Activated naive CD8-positive, alpha-beta T cell (primary cell): Measurements from ENCODE around the gene TASP1.
"Not testable (repeated sequence)": the region's sequence is repeated elsewhere in the genome, so short reads cannot be mapped to it uniquely, and the experiment has no call there.

ENCODE experiments used
- H3K27ac Mint-ChIP-seq: one replicate; pipeline ENCODE4 v1.8.0; 2021; ENCODE audit warnings: mixed read lengths
- H3K27me3 Mint-ChIP-seq: one replicate; pipeline ENCODE4 v1.8.0; 2021; ENCODE audit warnings: mixed read lengths
- H3K36me3 Mint-ChIP-seq: one replicate; pipeline ENCODE4 v1.8.0; 2021; ENCODE audit warnings: mixed read lengths
- H3K4me1 Mint-ChIP-seq: one replicate; pipeline ENCODE4 v1.8.0; 2021; ENCODE audit warnings: low read depth, mixed read lengths
- H3K4me3 Mint-ChIP-seq: one replicate; pipeline ENCODE4 v1.8.0; 2021; ENCODE audit warnings: mild to moderate bottlenecking, mixed read lengths
- H3K9me3 Mint-ChIP-seq: one replicate; pipeline ENCODE4 v1.8.0; 2021; ENCODE audit warnings: low read depth, mixed read lengths

The TASP1 gene

GRCh38 chr20:13364278-13365170, 274.2 kb downstream of the TASP1 start:
- no peaks in the 10 kb centered on the region for H3K4me1 Mint-ChIP-seq
- H3K9me3 Mint-ChIP-seq, result peaks cover 7% of the 10 kb centered on the region
- no peak overlapping the region for H3K27ac Mint-ChIP-seq
- H3K27me3 Mint-ChIP-seq, result no peaks in the 10 kb centered on the region
- H3K4me3 Mint-ChIP-seq, result no peak overlapping the region
- H3K36me3 Mint-ChIP-seq, result peaks cover 3% of the 10 kb centered on the region

- Mint-ChIP-seq H3K27me3 (no peaks in the 10 kb centered on the region), H3K36me3 (peaks cover 3% of the 10 kb centered on the region), H3K9me3 (peaks cover 5% of the 10 kb centered on the region), H3K4me1 (no peaks in the 10 kb centered on the region), H3K4me3 (no peak overlapping the region), H3K27ac (no peak overlapping the region)
Observed at GRCh38 chr20:13363473-13363872, 275.3 kb downstream of the TASP1 start.

GRCh38 chr20:13362165-13362564, 276.6 kb downstream of the TASP1 start:
- not testable (repeated sequence) for H3K36me3 Mint-ChIP-seq, H3K27me3 Mint-ChIP-seq, H3K4me3 Mint-ChIP-seq, H3K4me1 Mint-ChIP-seq, H3K9me3 Mint-ChIP-seq, H3K27ac Mint-ChIP-seq

GRCh38 chr20:13358936-13359335, 279.8 kb downstream of the TASP1 start:
- not testable (repeated sequence) for H3K4me1 Mint-ChIP-seq, H3K9me3 Mint-ChIP-seq, H3K36me3 Mint-ChIP-seq, H3K27ac Mint-ChIP-seq, H3K27me3 Mint-ChIP-seq, H3K4me3 Mint-ChIP-seq

- H3K4me3 Mint-ChIP-seq, H3K9me3 Mint-ChIP-seq, H3K27ac Mint-ChIP-seq, H3K27me3 Mint-ChIP-seq, H3K36me3 Mint-ChIP-seq, H3K4me1 Mint-ChIP-seq: not testable (repeated sequence)
Observed at GRCh38 chr20:13357782-13358181, 280.9 kb downstream of the TASP1 start.

GRCh38 chr20:13356591-13356990, 282.1 kb downstream of the TASP1 start:
- H3K4me1 Mint-ChIP-seq, result no peaks in the 10 kb centered on the region
- no peak overlapping the region for H3K4me3 Mint-ChIP-seq
- no peak overlapping the region for H3K27ac Mint-ChIP-seq
- H3K9me3 Mint-ChIP-seq, result no peaks in the 10 kb centered on the region
- peaks cover 2% of the 10 kb centered on the region for H3K36me3 Mint-ChIP-seq
- no peaks in the 10 kb centered on the region for H3K27me3 Mint-ChIP-seq

- H3K4me1 Mint-ChIP-seq, result no peaks in the 10 kb centered on the region
- peaks cover 2% of the 10 kb centered on the region for H3K36me3 Mint-ChIP-seq
- H3K27me3 Mint-ChIP-seq, result no peaks in the 10 kb centered on the region
- H3K4me3 Mint-ChIP-seq, result no peak overlapping the region
- H3K9me3 Mint-ChIP-seq, result no peaks in the 10 kb centered on the region
- H3K27ac Mint-ChIP-seq, result no peak overlapping the region
Observed at GRCh38 chr20:13355941-13356486, 282.7 kb downstream of the TASP1 start.

- H3K4me3 Mint-ChIP-seq, result no peak overlapping the region
- peaks cover 2% of the 10 kb centered on the region for H3K36me3 Mint-ChIP-seq
- no peak overlapping the region for H3K27ac Mint-ChIP-seq
- no peaks in the 10 kb centered on the region for H3K9me3 Mint-ChIP-seq
- H3K27me3 Mint-ChIP-seq, result no peaks in the 10 kb centered on the region
- H3K4me1 Mint-ChIP-seq, result no peaks in the 10 kb centered on the region
Observed at GRCh38 chr20:13355411-13355810, 283.3 kb downstream of the TASP1 start.

- H3K4me3 Mint-ChIP-seq, result no peak overlapping the region
- H3K27ac Mint-ChIP-seq, result no peak overlapping the region
- peaks cover 2% of the 10 kb centered on the region for H3K36me3 Mint-ChIP-seq
- no peaks in the 10 kb centered on the region for H3K27me3 Mint-ChIP-seq
- H3K9me3 Mint-ChIP-seq, result no peaks in the 10 kb centered on the region
- H3K4me1 Mint-ChIP-seq, result no peaks in the 10 kb centered on the region
Observed at GRCh38 chr20:13353261-13353945, 285.3 kb downstream of the TASP1 start.

- no peaks in the 10 kb centered on the region for H3K4me1 Mint-ChIP-seq
- H3K36me3 Mint-ChIP-seq, result no peaks in the 10 kb centered on the region
- no peak overlapping the region for H3K4me3 Mint-ChIP-seq
- H3K27ac Mint-ChIP-seq, result no peak overlapping the region
- H3K27me3 Mint-ChIP-seq, result no peaks in the 10 kb centered on the region
- no peaks in the 10 kb centered on the region for H3K9me3 Mint-ChIP-seq
Observed at GRCh38 chr20:13349235-13349604, 289.5 kb downstream of the TASP1 start.

GRCh38 chr20:13348311-13349234, 290.2 kb downstream of the TASP1 start:
- Mint-ChIP-seq H3K36me3 (peaks cover 3% of the 10 kb centered on the region), H3K4me1 (no peaks in the 10 kb centered on the region), H3K9me3 (no peaks in the 10 kb centered on the region), H3K27ac (no peak overlapping the region), H3K27me3 (peaks cover 3% of the 10 kb centered on the region), H3K4me3 (no peak overlapping the region)

GRCh38 chr20:13344671-13345070, 294.1 kb downstream of the TASP1 start:
- no peak overlapping the region for H3K4me3 Mint-ChIP-seq
- peaks cover 3% of the 10 kb centered on the region for H3K27me3 Mint-ChIP-seq
- no peak overlapping the region for H3K27ac Mint-ChIP-seq
- no peaks in the 10 kb centered on the region for H3K4me1 Mint-ChIP-seq
- H3K9me3 Mint-ChIP-seq, result no peaks in the 10 kb centered on the region
- peaks cover 3% of the 10 kb centered on the region for H3K36me3 Mint-ChIP-seq

GRCh38 chr20:13342469-13343242, 296.1 kb downstream of the TASP1 start:
- H3K36me3 Mint-ChIP-seq, result peaks cover 3% of the 10 kb centered on the region
- H3K4me1 Mint-ChIP-seq, result peaks cover 4% of the 10 kb centered on the region
- peaks cover 3% of the 10 kb centered on the region for H3K27me3 Mint-ChIP-seq
- H3K4me3 Mint-ChIP-seq, result no peak overlapping the region
- H3K9me3 Mint-ChIP-seq, result no peaks in the 10 kb centered on the region
- no peak overlapping the region for H3K27ac Mint-ChIP-seq

- Mint-ChIP-seq H3K36me3 (peaks cover 3% of the 10 kb centered on the region), H3K4me1 (peaks cover 7% of the 10 kb centered on the region), H3K27ac (no peak overlapping the region), H3K4me3 (no peak overlapping the region), H3K27me3 (peaks cover 3% of the 10 kb centered on the region), H3K9me3 (no peaks in the 10 kb centered on the region)
Observed at GRCh38 chr20:13341737-13342393, 296.9 kb downstream of the TASP1 start.
